CD4-positive, alpha-beta T cell (primary cell): Measurements from ENCODE around the gene LAX1. TPM values are rescaled to one million over a fixed set of nuclear protein-coding genes. Genes with fewer than 3 reads are reported as not detected.

ENCODE experiments used
- ATAC-seq: fragments of 200-7000 bp; cut with Tn5 transposase; one replicate; pipeline ENCODE4 v1.10.0; 2022; ENCODE audit warnings: mild to moderate bottlenecking; ENCODE audit not compliant: poor library complexity
- CTCF ChIA-PET: fragments of 350-600 bp; sonication (Branson Sonifier 250); formaldehyde crosslinking; loops from one replicate; lab custom pipeline; 2021; ENCODE audit warnings: antibody characterized with exemption, inconsistent platforms; lab: Charles Lee
- POLR2A ChIA-PET: fragments of 350-600 bp; sonication (Branson Sonifier 250); formaldehyde crosslinking; loops from one replicate; lab custom pipeline; 2021; ENCODE audit warnings: antibody characterized with exemption, inconsistent platforms; lab: Charles Lee
- DNase-seq, 14 experiments: peaks; one replicate each; pipeline ENCODE4 v3.0.0-alpha.2; 2013 to 2020; ENCODE audit warnings: mixed read lengths in 2 of 14
- H3K27ac ChIP-seq, 2 donors: one replicate each; pipeline versions ENCODE4 v1.5.1 to v1.7.0; 2013; ENCODE audit warnings: low read length in 2 of 2, low read depth in 1 of 2, mild to moderate bottlenecking in 1 of 2
- H3K27me3 ChIP-seq, 2 experiments: 1 replicate in 1 of 2; 2 replicates in 1 of 2; pipeline versions ENCODE4 v1.6.1 to v1.7.0; 2013; ENCODE audit warnings: low read length in 2 of 2, control low read depth in 1 of 2, mild to moderate bottlenecking in 1 of 2, moderate library complexity in 1 of 2; ENCODE audit not compliant: insufficient read depth in 2 of 2, control insufficient read depth in 1 of 2
- H3K36me3 ChIP-seq: one replicate; pipeline ENCODE4 v1.6.1; 2013; ENCODE audit warnings: low read length, control low read depth; ENCODE audit not compliant: insufficient read depth
- H3K4me1 ChIP-seq: one replicate; pipeline ENCODE4 v1.6.1; 2013; ENCODE audit warnings: low read length, control low read depth; ENCODE audit not compliant: insufficient read depth
- H3K4me3 ChIP-seq: one replicate; pipeline ENCODE4 v1.5.1; 2013; ENCODE audit warnings: mild to moderate bottlenecking, low read length, moderate library complexity
- H3K9me3 ChIP-seq, 2 experiments: 1 replicate in 1 of 2; 2 replicates in 1 of 2; pipeline versions ENCODE4 v1.6.1 to v1.7.0; 2013; ENCODE audit warnings: low read length in 2 of 2, mild to moderate bottlenecking in 2 of 2, control low read depth in 1 of 2, moderate library complexity in 1 of 2; ENCODE audit not compliant: control insufficient read depth in 1 of 2, insufficient read depth in 1 of 2
- H3K27ac Mint-ChIP-seq: one replicate; pipeline ENCODE4 v1.8.0; 2020; ENCODE audit warnings: mixed read lengths
- H3K27me3 Mint-ChIP-seq: one replicate; pipeline ENCODE4 v1.8.0; 2021; ENCODE audit warnings: mixed read lengths
- H3K36me3 Mint-ChIP-seq: one replicate; pipeline ENCODE4 v1.8.0; 2021; ENCODE audit warnings: low read depth, mixed read lengths
- H3K4me1 Mint-ChIP-seq: one replicate; pipeline ENCODE4 v1.8.0; 2021; ENCODE audit warnings: low read depth, mixed read lengths
- H3K4me3 Mint-ChIP-seq: one replicate; pipeline ENCODE4 v1.8.0; 2020; ENCODE audit warnings: mild to moderate bottlenecking, mixed read lengths
- H3K9me3 Mint-ChIP-seq: one replicate; pipeline ENCODE4 v1.8.0; 2020; ENCODE audit warnings: mixed read lengths
- intact Hi-C, 2 experiments: fragments of 100-400 bp; cut with DNase I in 1 of 2; cut with micrococcal nuclease in 1 of 2; formaldehyde crosslinking; loops; one replicate each; pipeline versions ENCODE4 v1.15.1 to v1.9.0; 2023 to 2025; cut with DNase I, micrococcal nuclease
- total RNA-seq, 174 experiments: library from RNA in 2 of 174; stranded (reverse) in 2 of 174; gene quantifications; one replicate each; pipeline ENCODE4 v1.2.3 and lab custom pipeline; 2021 to 2026
- TF ChIP-seq, protein P1 (sequence below): fragments of 200-600 bp; IDR thresholded peaks from one replicate; pipeline ENCODE4 v1.8.0; 2022; ENCODE audit warnings: antibody characterized with exemption, mild to moderate bottlenecking

LAX1 gene
- total RNA-seq, 2 experiments from 2014 or later, result 16.6 to 18.3 TPM

DNA sequence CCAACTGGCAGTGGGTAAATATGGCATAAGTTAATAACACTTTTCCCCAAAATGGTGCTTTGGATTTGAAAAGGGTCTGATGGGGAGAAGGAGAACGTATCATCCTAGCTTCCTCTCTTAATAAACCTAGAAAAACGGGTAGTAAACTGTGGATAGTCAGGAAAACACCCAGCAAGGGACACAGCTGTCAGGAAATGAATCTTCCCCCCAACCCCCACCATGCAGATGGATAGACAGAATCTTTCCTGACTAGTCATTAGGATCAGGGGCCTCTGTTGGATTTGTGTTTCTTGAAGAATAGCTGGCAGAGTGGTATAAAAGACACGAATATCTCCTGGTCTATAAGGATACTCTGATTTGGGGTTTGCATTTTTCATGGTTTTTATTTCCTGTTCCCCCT, 22.5 kb upstream of the LAX1 start:
- POLR2A ChIA-PET, result interaction anchor here (5.1 kb wide), 1 partner anchor 23 kb away, joined by 48 read pairs; the partner anchor contains the start of gene LAX1
- no peak for ATAC-seq
- Histone ChIP-seq H3K4me3 (no peak overlapping the region), H3K9me3 (no peaks in the 10 kb centered on the region), H3K27ac (no peak overlapping the region), H3K4me1 (peaks cover 11% of the 10 kb centered on the region), H3K36me3 (peaks cover 38% of the 10 kb centered on the region), H3K27me3 (no peaks in the 10 kb centered on the region)
- Mint-ChIP-seq H3K27ac (peak overlapping the region; percentile 87), H3K27me3 (no peaks in the 10 kb centered on the region), H3K36me3 (peaks cover 49% of the 10 kb centered on the region), H3K4me1 (peaks cover 25% of the 10 kb centered on the region), H3K9me3 (peaks cover 2% of the 10 kb centered on the region), H3K4me3 (no peak overlapping the region)
- no peak for DNase-seq
- TF ChIP-seq, protein P1, sequence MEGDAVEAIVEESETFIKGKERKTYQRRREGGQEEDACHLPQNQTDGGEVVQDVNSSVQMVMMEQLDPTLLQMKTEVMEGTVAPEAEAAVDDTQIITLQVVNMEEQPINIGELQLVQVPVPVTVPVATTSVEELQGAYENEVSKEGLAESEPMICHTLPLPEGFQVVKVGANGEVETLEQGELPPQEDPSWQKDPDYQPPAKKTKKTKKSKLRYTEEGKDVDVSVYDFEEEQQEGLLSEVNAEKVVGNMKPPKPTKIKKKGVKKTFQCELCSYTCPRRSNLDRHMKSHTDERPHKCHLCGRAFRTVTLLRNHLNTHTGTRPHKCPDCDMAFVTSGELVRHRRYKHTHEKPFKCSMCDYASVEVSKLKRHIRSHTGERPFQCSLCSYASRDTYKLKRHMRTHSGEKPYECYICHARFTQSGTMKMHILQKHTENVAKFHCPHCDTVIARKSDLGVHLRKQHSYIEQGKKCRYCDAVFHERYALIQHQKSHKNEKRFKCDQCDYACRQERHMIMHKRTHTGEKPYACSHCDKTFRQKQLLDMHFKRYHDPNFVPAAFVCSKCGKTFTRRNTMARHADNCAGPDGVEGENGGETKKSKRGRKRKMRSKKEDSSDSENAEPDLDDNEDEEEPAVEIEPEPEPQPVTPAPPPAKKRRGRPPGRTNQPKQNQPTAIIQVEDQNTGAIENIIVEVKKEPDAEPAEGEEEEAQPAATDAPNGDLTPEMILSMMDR, result no peak
- intact Hi-C loops, result loop anchor here in 1 of 2 experiments (10.0 kb wide), 1 partner anchor 52 kb away; the partner anchor contains the start of genes ZBED6 and ZC3H11A
- CTCF ChIA-PET, result no interaction called here

- peaks cover 25% of the 10 kb centered on the region for H3K4me1 Mint-ChIP-seq
- DNase-seq (no peak), ATAC-seq (no peak)
- TF ChIP-seq, protein P1, result no peak
- H3K27me3 Mint-ChIP-seq, result no peaks in the 10 kb centered on the region
- H3K27ac Mint-ChIP-seq, result peak overlapping the region; percentile 87
- H3K4me3 ChIP-seq, result no peak overlapping the region
- peak overlapping the region in 1 of 2 donors; percentile 18 for H3K27ac ChIP-seq
- intact Hi-C loops, result loop anchor here in 1 of 2 experiments (10.0 kb wide), 1 partner anchor 52 kb away; the partner anchor contains the start of genes ZBED6 and ZC3H11A
- H3K36me3 Mint-ChIP-seq, result peaks cover 42% of the 10 kb centered on the region
- no peaks in the 10 kb centered on the region for H3K9me3 ChIP-seq
- H3K36me3 ChIP-seq, result peaks cover 33% of the 10 kb centered on the region
- ChIA-PET CTCF (interaction anchor here (0.9 kb wide), 1 partner anchor 22 kb away, joined by 4 read pairs; the partner anchor contains the start of gene LAX1), POLR2A (interaction anchor here (0.7 to 5.1 kb wide), 2 partner anchors 22 to 31 kb away, joined by 6 to 48 read pairs; partner anchors contain the start of gene LAX1)
- H3K9me3 Mint-ChIP-seq, result peaks cover 2% of the 10 kb centered on the region
- H3K27me3 ChIP-seq, result no peaks in the 10 kb centered on the region
- no peak overlapping the region for H3K4me3 Mint-ChIP-seq
- peaks cover 11% of the 10 kb centered on the region for H3K4me1 ChIP-seq
These were observed 21.9 kb upstream of the LAX1 start for GRCh38 chr1:203743091-203743571.

DNA sequence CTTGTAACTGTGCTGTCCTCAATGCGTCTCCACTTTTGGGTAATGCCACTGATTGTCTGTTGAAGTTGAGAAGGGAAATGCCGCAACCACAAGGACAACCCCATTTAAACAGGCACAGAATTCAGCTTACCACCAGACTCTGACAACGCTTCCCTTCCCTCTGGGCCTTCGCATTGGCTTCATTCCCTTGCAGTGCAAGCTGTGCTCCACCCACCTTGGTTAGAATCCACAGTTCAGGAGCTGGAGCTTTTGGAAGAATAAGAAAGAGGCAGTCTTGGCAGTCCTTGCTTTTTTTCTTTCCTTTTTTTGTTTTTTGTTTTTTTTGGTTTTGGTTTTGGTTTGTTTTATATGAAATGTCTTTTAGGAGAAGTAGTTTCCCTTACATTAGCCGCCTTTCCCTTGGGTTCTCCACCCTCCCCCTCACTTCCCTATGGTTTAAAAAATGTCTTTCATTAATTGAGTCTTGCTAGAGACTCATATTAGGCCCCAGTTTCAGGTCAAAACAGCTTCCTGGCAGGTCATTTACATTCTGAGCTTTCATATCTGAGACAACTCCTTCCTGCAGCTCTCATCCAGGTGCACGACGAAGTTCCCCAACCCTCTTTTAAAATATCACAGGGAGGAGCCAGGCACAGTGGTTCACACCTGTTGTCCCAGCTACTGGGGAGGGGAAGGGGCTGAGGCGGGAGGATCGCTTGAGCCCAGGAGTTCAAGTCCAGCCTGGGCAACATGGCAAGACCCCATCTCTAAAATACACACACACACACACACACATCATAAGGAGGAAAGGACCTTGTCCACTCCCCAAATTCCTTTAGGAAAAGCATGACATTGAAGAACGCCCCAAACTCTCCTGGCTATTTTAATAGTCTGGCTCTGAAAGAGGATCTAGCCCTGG, 20.7 kb upstream of the LAX1 start:
- peak in 8 of 14 experiments; percentile 8 to 84 (median 40) for DNase-seq
- Mint-ChIP-seq H3K4me1 (peaks cover 25% of the 10 kb centered on the region), H3K4me3 (peak overlapping the region; percentile 74), H3K27me3 (no peaks in the 10 kb centered on the region), H3K36me3 (peaks cover 30% of the 10 kb centered on the region), H3K9me3 (peaks cover 2% of the 10 kb centered on the region), H3K27ac (peak overlapping the region; percentile 87)
- Histone ChIP-seq H3K4me1 (peaks cover 11% of the 10 kb centered on the region), H3K27ac (peak overlapping the region; percentile 57 to 68), H3K27me3 (no peaks in the 10 kb centered on the region), H3K9me3 (no peaks in the 10 kb centered on the region), H3K36me3 (peaks cover 22% of the 10 kb centered on the region), H3K4me3 (peak overlapping the region; percentile 21)
- TF ChIP-seq, protein P1, result no peak
- intact Hi-C loops, result loop anchor here in 1 of 2 experiments (1.0 to 10.0 kb wide), 2 partner anchors 22 to 50 kb away; partner anchors contain the start of genes ZBED6 and ZC3H11A
- ATAC-seq, result peak; percentile 96
- CTCF ChIA-PET, result interaction anchor here (0.9 to 1.4 kb wide), 2 partner anchors 21 to 118 kb away, joined by 4 to 5 read pairs; partner anchors contain the start of genes ATP2B4 and LAX1
- POLR2A ChIA-PET, result interaction anchor here (0.6 to 5.1 kb wide), 3 partner anchors 18 to 21 kb away, joined by 4 to 48 read pairs (median 5); partner anchors contain the start of gene LAX1
